Right lobe of liver (tissue), 6 donors: ENCODE measurements around the gene LMBR1L. TPM values are rescaled to one million over a fixed set of nuclear protein-coding genes. Genes with fewer than 3 reads are reported as not detected.

ENCODE experiments used
- ATAC-seq, 4 donors: fragments of 200-7000 bp; cut with Tn5 transposase; one replicate each; pipeline ENCODE4 v1.9.1; 2020; ENCODE audit warnings: mild to moderate bottlenecking in 4 of 4, moderate library complexity in 4 of 4
- DNase-seq, 3 donors: peaks; one replicate each; pipeline ENCODE4 v3.0.0-alpha.2; 2020
- H3K27ac ChIP-seq, 3 donors: fragments of 200-600 bp; one replicate each; pipeline ENCODE4 v1.8.0; 2022
- H3K27me3 ChIP-seq, 2 donors: fragments of 200-600 bp; one replicate each; pipeline ENCODE4 v1.8.0; 2022
- H3K36me3 ChIP-seq, 4 donors: fragments of 200-600 bp; sonication (generic) in 1 of 4; one replicate each; pipeline versions ENCODE4 v1.5.1 to v1.8.0; 2017 to 2022; ENCODE audit warnings: control low read depth in 1 of 4
- H3K4me1 ChIP-seq, 4 donors: fragments of 200-600 bp; sonication (generic) in 1 of 4; one replicate each; pipeline versions ENCODE4 v1.5.1 to v1.8.0; 2017 to 2022; ENCODE audit warnings: control low read depth in 1 of 4
- H3K4me3 ChIP-seq, 3 donors: fragments of 200-600 bp; one replicate each; pipeline ENCODE4 v1.8.0; 2022
- H3K9me3 ChIP-seq, 4 donors: fragments of 200-600 bp; sonication (generic) in 1 of 4; one replicate each; pipeline versions ENCODE4 v1.5.1 to v1.8.0; 2017 to 2022; ENCODE audit warnings: control low read depth in 1 of 4
- POLR2A ChIP-seq: fragments of 450-650 bp; IDR thresholded peaks from one replicate; pipeline ENCODE4 v1.6.1; 2017; ENCODE audit warnings: antibody characterized with exemption, mild to moderate bottlenecking
- WGBS: methylation state at CpG from one replicate; pipeline ENCODE4 v1.1.6; 2018; ENCODE audit warnings: low coverage, low lambda C conversion rate; ENCODE audit not compliant: insufficient coverage; ENCODE audit errors: missing lambda C conversion rate; 5-methylcytosine and 5-hydroxymethylcytosine counted together
- intact Hi-C, 2 donors: fragments of 100-400 bp; cut with DNase I; formaldehyde crosslinking; loops; one replicate each; pipeline versions ENCODE4 v1.11.2 to v1.14.1; 2022
- total RNA-seq, 6 experiments: library from RNA; depleted of rRNA in 2 of 6; stranded (reverse); fragments of >200 nt in 2 of 6; fragmentation: NEBNext Ultra II Directional in 3 of 6; extraction: Animal tissue kit (Norgen Biotek cat#: 25700) in 3 of 6; gene quantifications; one replicate each; pipeline versions ENCODE4 v1.1.0 to v1.2.4, GENCODE V29; 2016 to 2023
- TF ChIP-seq, protein P1 (sequence below), 4 donors: fragments of 200-600 bp in 3 of 4; fragments of 450-650 bp in 1 of 4; IDR thresholded peaks; one replicate each; pipeline versions ENCODE4 v1.5.1 to v1.8.0; 2016 to 2022; ENCODE audit warnings: antibody characterized with exemption in 4 of 4, mild to moderate bottlenecking in 2 of 4
- donor health status: DM: no; HTN: yes; CAD: no.
- donor health status: DM: no; HTN: no; CAD: no.
- donor health status: DM: no; HTN: no; CAD: no.
- donor health status: DM: no; HTN: yes; CAD: no.
- donor health status: DM: no; HTN: yes; CAD: no.

Gene LMBR1L
- total RNA-seq, 6 experiments from 2014 or later, result 12.2 to 34.5 (median 16.3) TPM

DNA sequence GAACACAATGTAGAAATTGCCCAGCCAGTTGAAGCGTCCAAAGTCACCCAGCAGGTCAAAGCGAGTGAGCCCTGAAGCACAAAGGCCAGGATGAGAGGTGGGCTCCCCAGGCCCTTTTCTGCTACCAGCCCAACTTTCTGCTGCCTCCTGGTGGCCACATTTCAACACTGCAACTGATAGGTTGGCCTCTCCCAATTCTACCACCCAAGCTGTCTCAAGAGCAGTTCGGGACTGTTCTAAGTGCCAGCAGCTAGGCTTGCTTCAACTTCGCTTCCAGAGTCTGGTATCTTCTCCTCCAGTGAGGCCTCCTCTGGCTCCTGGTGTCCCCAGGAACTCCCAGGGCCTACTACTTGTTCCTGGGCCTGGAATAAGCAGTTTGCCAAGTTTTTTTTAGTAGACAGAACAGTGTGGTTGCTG, 12.6 kb downstream of the LMBR1L start:
- H3K27me3 ChIP-seq, result no peaks in the 10 kb centered on the region
- peak in 1 of 3 donors; percentile 44 for DNase-seq
- H3K27ac ChIP-seq, result no peak overlapping the region
- ATAC-seq, result peak; percentile 53 to 72 (median 68)
- TF ChIP-seq, protein P1, sequence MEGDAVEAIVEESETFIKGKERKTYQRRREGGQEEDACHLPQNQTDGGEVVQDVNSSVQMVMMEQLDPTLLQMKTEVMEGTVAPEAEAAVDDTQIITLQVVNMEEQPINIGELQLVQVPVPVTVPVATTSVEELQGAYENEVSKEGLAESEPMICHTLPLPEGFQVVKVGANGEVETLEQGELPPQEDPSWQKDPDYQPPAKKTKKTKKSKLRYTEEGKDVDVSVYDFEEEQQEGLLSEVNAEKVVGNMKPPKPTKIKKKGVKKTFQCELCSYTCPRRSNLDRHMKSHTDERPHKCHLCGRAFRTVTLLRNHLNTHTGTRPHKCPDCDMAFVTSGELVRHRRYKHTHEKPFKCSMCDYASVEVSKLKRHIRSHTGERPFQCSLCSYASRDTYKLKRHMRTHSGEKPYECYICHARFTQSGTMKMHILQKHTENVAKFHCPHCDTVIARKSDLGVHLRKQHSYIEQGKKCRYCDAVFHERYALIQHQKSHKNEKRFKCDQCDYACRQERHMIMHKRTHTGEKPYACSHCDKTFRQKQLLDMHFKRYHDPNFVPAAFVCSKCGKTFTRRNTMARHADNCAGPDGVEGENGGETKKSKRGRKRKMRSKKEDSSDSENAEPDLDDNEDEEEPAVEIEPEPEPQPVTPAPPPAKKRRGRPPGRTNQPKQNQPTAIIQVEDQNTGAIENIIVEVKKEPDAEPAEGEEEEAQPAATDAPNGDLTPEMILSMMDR (IDR thresholded peaks at IDR 0.05), result peak; percentile 53 to 79 (median 75)
- TF ChIP-seq POLR2A, result no peak
- no peaks in the 10 kb centered on the region for H3K9me3 ChIP-seq
- peaks cover 0 to 48% (median 24%) of the 10 kb centered on the region in 4 donors for H3K36me3 ChIP-seq
- peaks cover 0 to 11% (median 0%) of the 10 kb centered on the region in 4 donors for H3K4me1 ChIP-seq
- 42% methylated on average over 3 of the region's 4 CpGs for WGBS
- no peak overlapping the region for H3K4me3 ChIP-seq
- intact Hi-C loops, result no loop called here

DNA sequence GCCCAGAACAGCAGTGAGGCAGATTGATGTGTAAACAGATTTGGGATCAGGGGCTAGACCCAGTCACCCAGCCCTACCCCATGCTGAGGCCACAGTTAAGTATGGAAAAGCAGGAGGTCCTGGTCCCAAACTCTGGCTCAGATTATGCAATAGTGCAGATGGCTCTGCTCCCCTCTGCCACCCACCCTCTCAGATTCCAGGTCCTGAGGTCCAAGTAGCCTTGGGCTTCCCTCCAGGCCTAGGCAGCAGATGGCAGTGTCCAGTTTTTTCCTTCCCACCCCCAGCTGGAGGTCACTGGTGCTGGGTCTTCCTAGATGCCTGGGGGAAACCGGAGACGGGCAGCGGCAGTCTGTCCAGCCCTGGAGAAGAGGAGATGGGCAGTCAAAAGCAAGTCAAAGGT, 13.3 kb downstream of the LMBR1L start:
- Histone ChIP-seq H3K27me3 (peaks cover 0 to 4% of the 10 kb centered on the region in 2 donors), H3K9me3 (no peaks in the 10 kb centered on the region), H3K36me3 (peaks cover 0 to 41% (median 21%) of the 10 kb centered on the region in 4 donors), H3K4me3 (no peak overlapping the region), H3K4me1 (peaks cover 0 to 11% (median 0%) of the 10 kb centered on the region in 4 donors), H3K27ac (no peak overlapping the region)
- WGBS, result no CpG with 5 or more reads among the region's 3 CpGs
- TF ChIP-seq, protein P1 (IDR thresholded peaks at IDR 0.05), result no peak
- no peak for TF ChIP-seq POLR2A
- DNase-seq, result no peak
- intact Hi-C loops, result no loop called here
- no peak for ATAC-seq

DNA sequence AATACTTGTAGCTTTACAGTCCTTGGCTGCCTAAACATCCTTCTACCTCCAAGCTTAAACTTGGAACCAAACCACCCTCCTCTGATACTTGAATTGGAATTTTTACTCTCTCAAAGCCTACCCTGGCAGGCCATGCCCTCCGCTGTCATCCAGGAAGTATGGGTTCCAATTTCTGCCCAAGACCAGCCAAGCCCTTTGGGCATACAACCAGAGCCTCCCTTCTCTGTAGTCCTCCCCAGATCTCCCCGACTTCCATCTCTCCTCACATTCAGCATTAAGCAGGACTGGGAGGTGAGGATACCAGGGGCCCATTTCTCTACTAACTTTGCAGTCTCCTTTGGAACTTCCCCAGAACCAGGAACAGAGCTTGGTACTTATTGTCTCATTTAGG, 15.7 kb downstream of the LMBR1L start:
- DNase-seq, result no peak
- Histone ChIP-seq H3K4me1 (peaks cover 0 to 23% (median 0%) of the 10 kb centered on the region in 4 donors), H3K27me3 (peaks cover 0 to 16% of the 10 kb centered on the region in 2 donors), H3K27ac (no peak overlapping the region), H3K36me3 (peaks cover 0 to 22% (median 8%) of the 10 kb centered on the region in 4 donors), H3K9me3 (no peaks in the 10 kb centered on the region), H3K4me3 (no peak overlapping the region)
- no peak for ATAC-seq
- no peak for TF ChIP-seq POLR2A
- TF ChIP-seq, protein P1 (IDR thresholded peaks at IDR 0.05), result no peak
- WGBS, result 89% methylated on average over 1 of the region's 2 CpGs
- intact Hi-C loops, result no loop called here

DNA sequence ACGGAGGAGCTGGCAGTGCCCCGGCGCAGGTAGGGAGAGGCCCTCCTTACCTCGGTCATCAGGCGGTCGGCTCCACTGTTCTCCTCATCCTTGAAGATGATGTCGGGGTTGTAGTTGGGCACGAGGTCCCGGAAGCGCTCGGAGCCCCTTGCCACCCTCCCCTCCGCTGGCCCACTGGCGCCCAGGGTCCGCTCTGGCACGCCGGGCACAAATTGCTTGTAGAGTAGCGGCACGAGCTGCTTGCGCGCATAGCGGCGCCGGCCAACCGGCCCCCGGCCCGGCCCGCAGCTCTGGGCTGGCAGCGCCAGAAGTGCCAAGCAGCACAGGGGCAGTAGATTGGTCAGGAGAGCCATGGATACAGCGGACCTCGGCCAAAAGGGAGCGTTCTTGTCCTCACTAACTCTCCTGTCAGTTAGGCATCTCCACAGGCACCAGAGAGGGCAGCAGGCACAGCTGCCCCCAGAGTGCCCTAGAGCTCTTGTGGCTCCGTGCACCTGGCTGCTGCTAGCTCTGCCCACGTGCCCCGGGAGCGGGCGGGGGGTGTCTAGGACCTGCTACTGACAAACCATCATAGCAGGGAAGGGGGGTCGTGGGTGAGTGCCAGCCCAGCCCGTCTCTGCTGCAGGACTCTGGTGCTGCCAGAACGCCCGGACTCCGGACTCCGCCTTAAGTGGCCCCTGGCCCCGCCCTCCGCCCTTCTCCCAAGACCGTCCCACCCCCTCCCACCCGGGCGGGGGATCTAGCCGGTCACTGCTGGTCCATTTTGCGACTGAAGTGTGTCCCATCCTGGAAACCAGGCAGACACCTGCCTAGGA, 16.3 kb downstream of the LMBR1L start, which contains the start of gene DHH:
Gene DHH (minus strand): TSS at position 642 of the 815 bp plus-strand sequence. CDS start 289 bp downstream, at position 353.
- Histone ChIP-seq H3K27me3 (peaks cover 0 to 16% of the 10 kb centered on the region in 2 donors), H3K4me3 (no peak within 1 kb of the TSS), H3K27ac (no peak within 1 kb of the TSS), H3K4me1 (peaks cover 0 to 28% (median 0%) of the 10 kb centered on the region in 4 donors), H3K36me3 (peaks cover 0 to 17% (median 5%) of the 10 kb centered on the region in 4 donors), H3K9me3 (no peaks in the 10 kb centered on the region)
- peak in 1 of 3 donors; percentile 29 for DNase-seq
- intact Hi-C loops, result no loop called here
- TF ChIP-seq, protein P1 (IDR thresholded peaks at IDR 0.05), result no peak
- no peak for TF ChIP-seq POLR2A
- peak; percentile 14 to 27 (median 20) for ATAC-seq
- WGBS, result 22% methylated on average over 13 of the region's 49 CpGs
